ENCODE measurements around the gene COPG2.
A peak's percentile ranks its signal among the peaks of the same experiment; 100 is the strongest.

The COPG2 gene

GRCh38 chr7:130493275-130493873 lies 175.2 kb downstream of the COPG2 start:
- peak; percentile 45 for DNase-seq

DNA sequence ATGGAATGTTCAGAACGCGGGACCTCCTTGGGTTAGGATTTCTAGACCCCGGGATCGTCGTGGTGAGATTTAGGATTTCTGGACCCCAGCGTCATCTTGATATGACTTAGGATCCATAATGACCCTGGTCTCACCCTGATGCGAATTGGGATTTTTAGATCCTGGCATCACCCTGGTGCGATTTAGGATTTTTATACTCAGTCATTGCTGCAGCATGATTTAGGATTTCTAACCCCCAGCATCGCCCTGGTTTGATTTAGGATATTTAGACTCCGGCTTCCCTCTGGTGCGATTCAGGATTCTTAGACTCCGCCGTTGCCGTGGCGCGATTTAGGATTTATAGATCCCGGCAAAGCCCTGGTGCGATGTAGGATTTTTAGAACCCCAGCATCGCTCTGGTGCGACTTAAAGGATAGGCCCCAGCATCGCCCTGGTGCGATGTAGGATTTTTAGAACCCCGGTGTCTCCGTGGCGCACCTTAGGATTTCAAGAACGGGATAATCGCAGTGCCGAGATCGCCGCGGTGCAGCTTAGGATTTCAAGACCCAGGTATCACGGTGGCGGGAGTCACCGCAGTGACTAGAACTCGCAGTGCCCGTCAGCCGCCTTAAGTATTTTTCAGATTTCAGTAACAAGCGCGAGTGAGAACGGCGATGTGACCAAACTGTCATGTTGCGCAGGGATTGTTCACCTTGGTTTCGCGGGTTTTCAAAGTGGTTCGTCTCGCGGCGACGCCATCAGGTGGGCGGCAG lies 175.8 kb downstream of the COPG2 start:
- no peak for DNase-seq

- DNase-seq, result peak; percentile 59
Measured at GRCh38 chr7:130491841-130492522, 176.6 kb downstream of the COPG2 start, which contains the start of gene MEST. MEST (plus strand) TSS chr7:130492085; CDS start chr7:130492314, 229 bp downstream.

DNA sequence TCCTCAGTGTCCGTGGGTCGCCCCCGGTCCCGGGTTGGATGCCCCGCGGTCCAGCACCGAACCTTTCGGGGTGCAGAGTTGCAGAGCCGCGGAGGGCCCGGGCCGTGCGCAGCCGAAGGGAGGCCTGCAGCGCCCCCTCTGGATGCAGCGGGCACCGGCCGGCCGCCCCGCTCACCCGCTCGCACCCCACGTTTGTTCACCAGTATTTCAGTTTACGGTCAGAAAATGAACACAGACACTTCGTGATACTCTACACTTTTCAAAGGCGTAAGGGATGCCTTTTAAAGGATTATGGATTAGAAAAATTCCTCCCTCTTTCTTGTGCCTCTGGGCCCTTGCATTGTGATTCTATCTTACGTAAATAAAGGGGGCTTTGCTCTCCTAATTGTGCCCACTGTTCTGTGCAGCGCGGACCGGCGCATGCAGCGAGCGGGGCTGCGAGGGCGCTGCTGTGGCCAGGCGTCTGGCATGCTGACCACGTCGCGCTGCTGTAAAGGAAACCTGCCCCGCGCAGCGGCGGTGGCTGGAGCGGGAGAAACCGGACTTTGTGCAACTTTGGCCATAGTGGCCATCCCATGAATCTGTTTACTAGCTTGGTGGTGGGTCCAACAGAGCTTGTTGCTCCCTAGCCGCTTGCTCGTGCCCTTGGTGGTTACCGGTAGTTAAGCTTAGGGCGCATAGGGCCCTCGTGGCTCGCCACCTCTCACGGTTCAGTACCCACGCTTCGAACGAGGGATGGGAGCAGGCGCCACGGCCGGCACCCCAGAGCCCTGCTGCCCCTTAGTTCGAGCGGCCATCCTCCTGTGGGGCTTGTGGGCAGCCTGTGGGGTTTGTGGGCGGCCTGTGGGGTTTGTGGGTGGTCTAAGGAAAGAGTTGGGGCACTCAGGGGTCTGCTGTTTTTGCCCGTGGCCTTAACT lies 177.4 kb downstream of the COPG2 start:
- DNase-seq, result peak; percentile 40

- peak; percentile 36 for DNase-seq
Measured at GRCh38 chr7:130490311-130490791, 178.2 kb downstream of the COPG2 start.

DNA sequence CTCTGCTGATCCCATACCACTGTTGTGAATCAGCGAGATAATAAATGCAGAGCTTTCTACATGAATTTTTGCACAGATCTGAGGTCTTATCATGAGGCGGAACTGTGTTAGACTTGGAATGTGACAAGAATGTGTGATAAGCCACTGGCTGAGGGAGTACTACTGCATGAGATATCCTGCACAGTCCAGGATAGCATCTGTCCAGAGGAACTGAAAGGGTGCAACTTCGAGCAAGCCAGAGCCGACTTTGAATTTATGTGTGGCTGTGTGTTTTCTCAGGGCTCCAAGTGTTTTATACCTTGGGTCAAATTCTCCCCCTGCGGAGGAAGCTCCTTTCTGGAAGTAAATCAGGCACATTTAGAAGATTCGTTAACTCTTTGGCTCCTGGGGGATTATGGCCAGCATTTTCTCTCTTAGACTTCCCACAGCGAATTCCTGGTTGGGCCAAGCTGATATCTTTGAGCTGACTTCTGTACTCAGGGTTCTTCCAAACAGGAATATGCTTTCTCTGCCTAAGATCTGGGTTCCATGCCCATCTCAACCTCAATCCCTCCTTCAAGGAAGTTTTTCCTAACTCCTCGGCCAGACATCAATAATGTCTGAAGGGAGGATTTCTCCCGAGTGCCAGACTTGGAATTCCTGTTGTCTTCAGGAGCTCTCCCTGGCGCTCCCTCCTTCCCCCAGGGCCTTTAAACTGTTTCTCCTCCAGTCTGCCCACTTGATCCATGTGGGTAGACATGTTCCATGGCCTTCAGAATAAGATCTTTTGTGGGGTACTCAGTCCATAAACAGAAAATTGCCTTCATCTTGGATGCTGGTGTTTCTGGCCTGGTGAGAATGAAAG lies 179.2 kb downstream of the COPG2 start:
- DNase-seq, result peak; percentile 86

DNA sequence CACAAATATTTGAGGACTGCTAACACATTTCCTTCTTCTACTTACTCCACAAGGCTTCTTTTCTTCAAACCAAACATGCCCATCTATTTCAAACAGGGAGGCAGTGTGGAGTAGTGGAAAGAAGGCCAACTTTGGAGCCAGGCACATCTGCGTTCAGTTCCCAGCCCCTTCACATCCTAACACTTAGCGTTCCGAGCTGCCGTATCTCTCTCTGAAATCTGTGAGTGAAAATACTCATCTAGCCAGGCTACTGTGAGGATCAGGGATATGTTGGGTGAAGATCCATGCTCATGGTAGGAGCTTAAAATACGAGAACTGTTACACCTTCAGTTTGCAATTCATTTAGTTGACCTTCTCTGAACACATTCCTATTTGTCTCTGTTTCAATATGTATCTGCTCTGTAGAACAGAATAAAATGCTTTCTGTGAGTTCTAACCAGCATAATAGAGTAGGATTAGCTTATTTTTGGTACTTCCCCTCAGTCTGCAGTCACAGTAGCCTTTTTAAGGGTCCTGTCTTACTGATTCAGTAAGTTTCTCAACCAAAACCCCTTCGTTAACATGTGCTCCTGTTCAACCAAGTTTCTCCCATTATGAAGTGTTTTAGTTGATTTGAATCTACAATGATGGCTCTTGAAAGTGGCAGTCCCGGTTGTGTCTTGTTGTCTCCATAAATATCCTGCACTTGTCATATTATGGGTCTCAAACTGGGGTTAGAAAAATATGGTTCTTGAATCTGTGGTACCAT lies 180.0 kb downstream of the COPG2 start:
- peak; percentile 30 for DNase-seq

GRCh38 chr7:130486954-130487436 lies 181.6 kb downstream of the COPG2 start:
- DNase-seq, result no peak

- no peak for DNase-seq
Measured at GRCh38 chr7:130486114-130486953, 182.2 kb downstream of the COPG2 start.

GRCh38 chr7:130485734-130486113 lies 182.8 kb downstream of the COPG2 start:
- DNase-seq, result no peak

GRCh38 chr7:130483031-130483430 lies 185.5 kb downstream of the COPG2 start:
- no peak for DNase-seq

DNA sequence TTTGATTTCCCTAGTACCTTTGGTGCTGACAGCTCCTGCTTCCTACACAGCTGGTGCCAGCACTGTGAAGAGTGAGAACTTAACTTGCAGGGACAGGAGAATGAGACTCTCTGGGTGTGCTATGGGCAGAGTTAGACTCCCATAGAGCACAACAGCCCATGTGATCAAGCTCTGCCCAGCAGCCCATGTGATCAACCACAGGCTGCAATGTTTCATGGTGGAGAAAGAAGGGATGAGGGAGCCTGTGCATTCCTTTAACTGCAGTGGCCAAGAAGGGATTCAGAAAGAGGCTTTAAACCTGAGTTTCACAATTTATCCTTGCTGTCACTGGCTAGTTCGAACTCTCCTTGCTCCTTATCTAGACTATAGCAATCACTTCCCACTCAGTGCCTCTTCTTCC lies 186.7 kb downstream of the COPG2 start:
- peak; percentile 40 for DNase-seq

DNA sequence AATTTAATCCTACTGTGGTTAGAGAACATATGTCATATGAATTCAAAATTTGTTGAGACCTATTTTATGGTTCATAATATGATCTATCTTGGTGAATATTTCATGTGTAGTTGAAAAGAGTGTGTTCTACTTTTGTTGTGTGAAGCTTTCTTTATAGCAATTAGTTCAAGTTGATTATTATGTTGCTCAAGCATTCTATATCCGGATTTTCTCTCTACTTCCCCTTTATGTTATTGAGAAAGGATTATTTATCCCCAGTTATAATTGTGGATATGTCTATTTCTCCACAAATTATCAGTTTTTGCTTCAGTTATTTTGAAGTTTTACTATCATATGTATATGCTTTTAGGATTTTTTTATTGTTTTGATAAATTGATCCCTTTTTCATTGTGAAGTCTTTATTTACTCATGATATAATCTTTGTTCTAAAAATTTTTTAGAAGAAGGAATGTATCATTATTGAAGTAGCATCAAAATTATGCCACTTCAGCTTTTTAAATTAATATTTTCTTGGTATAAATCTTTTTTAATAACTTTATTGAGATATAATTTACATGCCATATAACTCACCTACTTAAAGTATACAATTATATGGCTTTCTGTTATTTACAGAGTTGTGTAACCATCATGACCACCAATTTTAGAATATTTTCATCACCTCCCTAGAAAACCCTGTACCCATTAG lies 188.7 kb downstream of the COPG2 start:
- DNase-seq, result no peak

GRCh38 chr7:130478991-130479390 lies 189.6 kb downstream of the COPG2 start:
- DNase-seq, result no peak

DNA sequence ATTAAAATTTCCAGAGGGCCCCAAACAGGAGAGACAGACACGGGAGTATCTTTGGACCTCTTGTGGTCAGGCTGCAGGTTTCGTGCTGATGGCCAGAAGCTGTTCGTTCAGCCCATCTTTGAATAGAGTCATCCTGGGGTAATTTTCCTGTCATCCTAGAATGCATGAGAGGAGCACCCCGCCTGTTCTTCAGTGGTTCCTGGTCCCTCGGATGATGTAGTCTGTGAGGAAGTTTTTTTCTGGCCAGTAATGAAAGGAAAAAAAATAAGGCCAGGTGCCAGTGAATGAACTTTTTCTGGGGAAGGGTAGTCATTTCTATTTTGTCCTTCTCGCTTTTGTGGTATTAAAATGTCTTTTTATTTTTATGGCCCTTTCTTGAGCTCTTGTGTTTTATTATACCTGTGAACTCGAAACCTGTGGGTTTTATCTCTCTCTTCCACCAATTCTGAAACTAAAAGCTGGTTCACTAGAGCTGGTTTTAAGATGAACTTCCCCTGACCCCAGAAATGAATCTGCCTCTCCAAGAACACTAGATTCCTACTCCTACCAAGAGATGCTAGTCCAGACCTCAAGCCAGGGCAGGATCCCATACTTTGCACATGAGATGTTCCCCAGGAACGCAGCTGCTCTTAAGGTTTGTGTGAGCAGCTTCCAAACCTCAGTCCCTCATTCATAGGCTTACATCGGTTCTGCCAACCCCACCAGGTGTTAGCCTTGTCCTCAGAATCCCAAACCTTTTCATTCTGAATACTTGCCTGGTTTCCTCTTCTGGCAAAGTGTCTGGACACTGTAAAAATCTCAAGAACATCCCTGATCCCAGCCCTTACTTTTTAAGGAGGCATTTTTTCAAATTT lies 192.0 kb downstream of the COPG2 start:
- DNase-seq, result peak; percentile 48

- DNase-seq, result no peak
Measured at GRCh38 chr7:130475776-130476175, 192.8 kb downstream of the COPG2 start.

DNA sequence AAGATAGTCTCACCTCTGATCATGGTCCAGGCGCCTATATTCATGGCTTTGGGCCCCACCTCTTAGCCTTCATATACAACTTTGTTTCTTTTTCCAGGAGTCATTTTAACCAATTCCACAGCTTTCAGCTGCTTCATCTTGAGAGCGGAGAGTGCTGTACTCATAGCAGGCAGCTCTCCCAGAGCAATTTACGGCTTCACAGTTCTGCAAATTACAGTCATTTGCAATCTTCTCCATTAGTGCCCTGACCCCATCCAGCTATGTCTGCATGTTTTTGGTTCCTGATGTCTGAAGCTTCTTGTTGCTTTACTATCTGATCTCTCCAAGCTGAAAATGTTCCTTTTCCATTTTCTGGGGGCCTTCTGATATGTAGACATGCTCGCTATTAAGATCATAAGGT lies 194.7 kb downstream of the COPG2 start:
- no peak for DNase-seq

- DNase-seq, result no peak
Measured at GRCh38 chr7:130473289-130473688, 195.3 kb downstream of the COPG2 start.
